Measurements from ENCODE around the gene PTGR3. TPM values are rescaled to one million over a fixed set of nuclear protein-coding genes. Genes with fewer than 3 reads are reported as not detected.

PTGR3 gene
- total and polyA plus RNA-seq, 3 donors from 2014 or later = 13.9 to 27.9 (median 15.7) TPM

GRCh38 chr18:75253784-75254183 is 44.8 kb upstream of the PTGR3 start:
- intact Hi-C loops (cut with DNase I; ENCODE audit: low total_unique reads) = loop anchor here (10.0 kb wide), 1 partner anchor 49 kb away; the partner anchor contains the start of gene PTGR3
- 56 to 60% methylated on average over 4 of the region's 4 CpGs for WGBS, 2 donors
- Histone ChIP-seq H3K27me3 (no peaks in the 10 kb centered on the region), H3K27ac (peak overlapping the region; percentile 14 to 70), H3K4me3 (no peak overlapping the region), H3K36me3 (ENCODE audit: low read depth, missing control alignments) (no peaks in the 10 kb centered on the region), H3K4me1 (peaks cover 16% of the 10 kb centered on the region), H3K9me3 (no peaks in the 10 kb centered on the region)
- no peak for DNase-seq
- no peak for TF ChIP-seq POLR2A (IDR thresholded peaks at IDR 0.05)
- TF ChIP-seq CTCF (IDR thresholded peaks at IDR 0.05) = no peak

- Histone ChIP-seq H3K36me3 (ENCODE audit: low read depth, missing control alignments) (no peaks in the 10 kb centered on the region), H3K4me3 (no peak overlapping the region), H3K9me3 (no peaks in the 10 kb centered on the region), H3K4me1 (peaks cover 23% of the 10 kb centered on the region), H3K27ac (peak overlapping the region; percentile 14 to 70), H3K27me3 (no peaks in the 10 kb centered on the region)
- no peak for DNase-seq
- intact Hi-C loops (cut with DNase I; ENCODE audit: low total_unique reads) = loop anchor here (10.0 kb wide), 1 partner anchor 48 kb away; the partner anchor contains the start of gene PTGR3
- 41 to 76% methylated on average over 1 of the region's 1 CpG for WGBS, 2 donors
- TF ChIP-seq POLR2A (IDR thresholded peaks at IDR 0.05) (no peak), CTCF (IDR thresholded peaks at IDR 0.05) (no peak)
Measured at GRCh38 chr18:75253043-75253442, 44.1 kb upstream of the PTGR3 start.

- Histone ChIP-seq H3K4me3 (no peak overlapping the region), H3K27me3 (no peaks in the 10 kb centered on the region), H3K27ac (peak overlapping the region in 1 of 2 donors; percentile 70), H3K4me1 (peaks cover 23% of the 10 kb centered on the region), H3K9me3 (no peaks in the 10 kb centered on the region), H3K36me3 (ENCODE audit: low read depth, missing control alignments) (no peaks in the 10 kb centered on the region)
- intact Hi-C loops (cut with DNase I; ENCODE audit: low total_unique reads) = loop anchor here (10.0 kb wide), 1 partner anchor 47 kb away; the partner anchor contains the start of gene PTGR3
- no peak for DNase-seq
- WGBS, 2 donors = 40 to 46% methylated on average over 2 of the region's 2 CpGs
- TF ChIP-seq CTCF (IDR thresholded peaks at IDR 0.05) (no peak), POLR2A (IDR thresholded peaks at IDR 0.05) (no peak)
Measured at GRCh38 chr18:75252136-75252535, 43.2 kb upstream of the PTGR3 start.

DNA sequence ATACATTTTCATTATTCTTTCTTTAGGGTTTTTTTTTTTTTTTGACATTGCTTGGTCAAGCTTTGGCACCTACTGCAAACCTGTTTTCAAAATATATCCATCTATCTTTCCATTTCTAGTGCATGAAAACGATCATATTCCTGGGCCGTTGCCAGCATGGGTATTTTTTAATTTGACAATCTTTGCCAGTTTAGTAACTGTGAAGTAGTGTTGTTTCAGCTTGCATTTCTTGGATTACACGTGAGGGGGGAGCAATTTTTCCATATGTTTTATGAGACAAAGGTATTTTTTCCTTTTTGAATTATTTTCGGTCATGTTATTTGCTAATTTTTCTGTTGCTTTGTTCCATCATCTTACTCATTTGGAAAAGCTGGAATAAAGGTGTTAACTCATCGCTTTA is 42.5 kb upstream of the PTGR3 start:
- 59 to 61% methylated on average over 5 of the region's 5 CpGs for WGBS, 2 donors
- DNase-seq = no peak
- intact Hi-C loops (cut with DNase I; ENCODE audit: low total_unique reads) = loop anchor here (10.0 kb wide), 1 partner anchor 47 kb away; the partner anchor contains the start of gene PTGR3
- H3K9me3 ChIP-seq = no peaks in the 10 kb centered on the region
- H3K4me1 ChIP-seq = peaks cover 24% of the 10 kb centered on the region
- H3K27me3 ChIP-seq = no peaks in the 10 kb centered on the region
- no peaks in the 10 kb centered on the region for H3K36me3 ChIP-seq (ENCODE audit: low read depth, missing control alignments)
- no peak overlapping the region for H3K4me3 ChIP-seq
- no peak for TF ChIP-seq CTCF (IDR thresholded peaks at IDR 0.05)
- TF ChIP-seq POLR2A (IDR thresholded peaks at IDR 0.05) = no peak
- peak overlapping the region in 1 of 2 donors; percentile 70 for H3K27ac ChIP-seq

GRCh38 chr18:75250471-75250821 is 41.5 kb upstream of the PTGR3 start:
- Histone ChIP-seq H3K36me3 (ENCODE audit: low read depth, missing control alignments) (no peaks in the 10 kb centered on the region), H3K9me3 (no peaks in the 10 kb centered on the region), H3K27me3 (no peaks in the 10 kb centered on the region), H3K4me3 (peak overlapping the region; percentile 22 to 48), H3K27ac (peak overlapping the region; percentile 82 to 84), H3K4me1 (peaks cover 20% of the 10 kb centered on the region)
- DNase-seq = peak; percentile 43
- WGBS, 2 donors = 25 to 50% methylated on average over 4 to 20 of the region's 20 CpGs
- no peak for TF ChIP-seq POLR2A (IDR thresholded peaks at IDR 0.05)
- no peak for TF ChIP-seq CTCF (IDR thresholded peaks at IDR 0.05)
- intact Hi-C loops (cut with DNase I; ENCODE audit: low total_unique reads) = loop anchor here (10.0 kb wide), 1 partner anchor 46 kb away; the partner anchor contains the start of gene PTGR3
